Body of pancreas (tissue), 4 donors: Measurements from ENCODE around the gene CCR6. TPM values are rescaled to one million over a fixed set of nuclear protein-coding genes. Genes with fewer than 3 reads are reported as not detected.

ENCODE experiments used
- ATAC-seq: fragments of 150-250 bp; one replicate; pipeline ENCODE4 v1.9.1; 2016
- DNase-seq, 4 donors: peaks; one replicate each; pipeline ENCODE4 v3.0.0-alpha.2; 2019
- H3K27ac ChIP-seq, 4 donors: fragments of 200-600 bp; sonication (generic); 1 replicate in 3 of 4; 2 replicates in 1 of 4; pipeline versions ENCODE4 v1.5.1 to v1.6.1; 2016 to 2019; ENCODE audit warnings: mild to moderate bottlenecking in 1 of 4, mixed read lengths in 1 of 4, moderate library complexity in 1 of 4
- H3K27me3 ChIP-seq, 2 donors: fragments of 200-600 bp; sonication (generic); one replicate each; pipeline ENCODE4 v1.6.0; 2016; ENCODE audit warnings: mild to moderate bottlenecking in 1 of 2
- H3K36me3 ChIP-seq, 2 donors: fragments of 200-600 bp; sonication (generic); replicated peaks in 1 of 2; 2 replicates each; pipeline ENCODE4 v1.5.1; 2016; ENCODE audit warnings: low read depth in 2 of 2; ENCODE audit not compliant: insufficient read depth in 1 of 2
- H3K4me1 ChIP-seq: fragments of 200-600 bp; sonication (generic); one replicate; pipeline ENCODE4 v1.6.0; 2016
- H3K4me3 ChIP-seq, 2 donors: fragments of 200-600 bp; sonication (generic); 1 replicate in 1 of 2; 2 replicates in 1 of 2; pipeline ENCODE4 v1.5.1; 2016 to 2019
- H3K9me3 ChIP-seq, 3 donors: fragments of 200-600 bp; sonication (generic); 1 replicate in 2 of 3; 2 replicates in 1 of 3; pipeline ENCODE4 v1.5.1; 2016
- CTCF ChIP-seq, 7 experiments: fragments of 450-650 bp in 4 of 7; fragments of 200-600 bp in 3 of 7; sonication (generic) in 3 of 7; IDR thresholded peaks; one replicate each; pipeline ENCODE4 v1.5.1; 2016 to 2019; ENCODE audit warnings: antibody characterized with exemption in 7 of 7
- POLR2A ChIP-seq, 3 donors: fragments of 450-650 bp; IDR thresholded peaks; one replicate each; pipeline ENCODE4 v1.6.1; 2016; ENCODE audit warnings: antibody characterized with exemption in 3 of 3, mild to moderate bottlenecking in 2 of 3
- WGBS, 2 donors: methylation state at CpG; one replicate each; pipeline ENCODE4 v1.1.5; 2017; 5-methylcytosine and 5-hydroxymethylcytosine counted together
- intact Hi-C: fragments of 100-400 bp; cut with DNase I; formaldehyde crosslinking; loops from one replicate; pipeline ENCODE4 v1.15.1; 2023
- total RNA-seq, 2 donors: library from RNA; depleted of rRNA; stranded (reverse); fragments of >200 nt; gene quantifications; one replicate each; pipeline ENCODE4 v1.1.0, GENCODE V29; 2016

CCR6 gene
- total RNA-seq, 2 donors from 2014 or later: not detected

DNA sequence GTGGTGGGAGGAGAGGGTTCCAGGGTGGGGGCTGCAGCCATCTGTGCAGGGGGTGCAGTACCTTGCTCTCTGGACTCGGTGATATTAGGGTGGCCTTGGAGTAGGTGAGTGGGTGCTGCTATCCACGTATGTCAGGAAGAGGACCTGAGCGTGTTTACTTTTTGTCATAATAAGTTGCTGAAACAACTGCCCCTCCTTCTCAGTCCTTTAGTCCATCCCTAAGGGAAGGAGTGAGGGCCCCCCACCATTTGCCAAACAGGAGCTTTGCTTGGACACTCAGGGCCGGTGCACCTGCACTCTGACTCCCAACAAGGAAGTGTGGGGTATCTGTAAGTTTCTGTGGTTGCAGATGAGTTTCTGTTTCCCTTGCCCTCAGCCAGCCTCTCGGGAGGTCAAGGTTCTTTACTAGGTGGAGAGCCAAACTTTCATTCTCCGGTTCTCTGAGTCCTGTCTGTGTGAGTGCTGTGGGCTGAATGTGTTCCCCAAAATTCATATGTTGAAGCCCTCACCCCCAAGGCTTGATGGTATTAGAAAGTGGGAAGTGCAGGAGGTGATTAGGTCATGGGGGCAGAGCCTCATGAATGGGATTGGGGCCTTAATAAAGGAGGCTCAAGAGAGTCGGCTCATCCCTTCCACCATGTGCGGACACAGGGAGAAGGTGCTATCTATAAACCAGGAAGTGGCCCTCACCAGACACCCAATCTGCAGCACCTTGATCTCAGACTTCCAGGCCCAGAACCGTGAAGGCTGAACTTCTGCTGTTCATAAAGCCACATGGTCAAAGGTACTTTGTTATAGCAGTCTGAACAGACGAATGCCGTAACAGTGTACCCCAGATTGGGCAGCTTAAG lies 19.6 kb upstream of the CCR6 start:
- intact Hi-C loops: no loop called here
- no peak for ATAC-seq

DNA sequence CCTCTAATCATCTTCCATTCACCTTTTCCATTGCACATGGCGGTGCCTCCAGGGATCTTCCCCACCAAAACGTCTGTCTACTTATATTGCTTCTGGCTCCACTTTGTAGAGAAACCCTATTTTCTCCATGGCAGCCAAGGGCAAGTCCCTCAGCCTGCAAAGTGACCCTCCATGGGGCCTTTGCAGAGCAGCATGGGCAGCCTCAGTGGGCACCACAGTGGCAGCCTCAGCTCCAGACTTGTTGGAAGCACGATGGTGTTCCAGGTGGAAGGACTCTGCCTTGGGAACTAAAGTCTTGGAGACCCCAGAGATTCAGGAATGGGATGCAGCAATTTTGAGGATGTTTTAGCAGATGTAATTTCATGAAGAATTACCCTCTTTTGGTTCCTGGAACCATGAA lies 18.5 kb upstream of the CCR6 start:
- WGBS, 2 donors: 79 to 85% methylated on average over 3 of the region's 3 CpGs
- Histone ChIP-seq H3K4me3 (no peak overlapping the region), H3K27me3 (no peaks in the 10 kb centered on the region), H3K27ac (no peak overlapping the region), H3K4me1 (no peaks in the 10 kb centered on the region), H3K36me3 (no peaks in the 10 kb centered on the region), H3K9me3 (no peaks in the 10 kb centered on the region)
- DNase-seq (no peak), ATAC-seq (no peak)
- no peak for TF ChIP-seq CTCF (IDR thresholded peaks at IDR 0.05)
- intact Hi-C loops: no loop called here

More for the DNA sequence above, 19.6 kb upstream of the CCR6 start:
- no peak for DNase-seq
- 76 to 82% methylated on average over 10 to 11 of the region's 11 CpGs for WGBS, 2 donors
- H3K4me1 ChIP-seq: no peaks in the 10 kb centered on the region
- H3K27ac ChIP-seq: no peak overlapping the region
- no peaks in the 10 kb centered on the region for H3K9me3 ChIP-seq
- H3K36me3 ChIP-seq: no peaks in the 10 kb centered on the region
- H3K27me3 ChIP-seq: no peaks in the 10 kb centered on the region
- no peak overlapping the region for H3K4me3 ChIP-seq
- no peak for TF ChIP-seq POLR2A (IDR thresholded peaks at IDR 0.05)
- no peak for TF ChIP-seq CTCF (IDR thresholded peaks at IDR 0.05)

DNA sequence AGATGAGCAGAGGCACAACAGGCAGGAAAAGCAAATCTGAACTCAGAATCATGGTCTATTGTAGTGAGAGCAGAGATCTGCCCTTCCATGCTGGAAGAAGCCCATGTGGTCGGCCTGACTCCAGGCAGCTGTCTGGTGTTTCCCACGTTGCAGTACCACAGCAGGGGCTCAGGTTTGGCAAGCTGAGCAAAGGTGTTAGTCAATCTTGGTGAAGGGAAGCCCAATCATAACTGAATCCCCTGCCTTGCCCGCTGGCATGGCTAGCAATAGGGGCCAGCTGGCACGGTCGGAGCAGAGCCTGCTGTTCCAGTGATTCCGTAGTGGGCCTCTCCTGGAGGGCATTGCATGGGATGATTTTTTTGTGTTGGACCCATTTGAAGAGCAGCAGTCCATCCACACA lies 17.8 kb upstream of the CCR6 start:
- 82 to 86% methylated on average over 6 of the region's 6 CpGs for WGBS, 2 donors
- Histone ChIP-seq H3K27ac (no peak overlapping the region), H3K4me3 (no peak overlapping the region), H3K36me3 (no peaks in the 10 kb centered on the region), H3K9me3 (no peaks in the 10 kb centered on the region), H3K4me1 (no peaks in the 10 kb centered on the region), H3K27me3 (no peaks in the 10 kb centered on the region)
- no peak for DNase-seq
- intact Hi-C loops: no loop called here
- no peak for ATAC-seq
- TF ChIP-seq CTCF (IDR thresholded peaks at IDR 0.05) (no peak), POLR2A (IDR thresholded peaks at IDR 0.05) (no peak)

DNA sequence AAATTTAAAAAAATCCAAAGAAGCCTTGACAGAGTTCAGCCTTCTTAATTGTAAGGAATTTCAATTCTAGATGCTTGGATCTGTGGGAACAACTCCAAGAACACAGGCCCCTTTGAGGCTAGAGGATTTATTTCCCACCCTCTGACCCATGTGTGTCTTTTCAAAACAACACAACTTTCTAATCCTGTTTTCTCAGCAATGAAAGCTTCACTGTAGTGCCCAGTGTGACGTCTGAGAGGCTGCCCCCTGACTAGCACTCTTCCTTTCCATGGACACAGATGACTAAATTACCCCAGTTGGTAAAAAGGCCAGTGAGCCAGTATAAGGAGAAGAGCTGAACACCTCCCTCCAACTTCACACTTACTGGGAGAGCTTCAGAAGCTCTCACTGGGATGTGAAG lies 16.5 kb upstream of the CCR6 start:
- H3K27me3 ChIP-seq: no peaks in the 10 kb centered on the region
- intact Hi-C loops: no loop called here
- ATAC-seq (no peak), DNase-seq (no peak)
- 25 to 65% methylated on average over 1 of the region's 1 CpG for WGBS, 2 donors
- no peak overlapping the region for H3K27ac ChIP-seq
- no peaks in the 10 kb centered on the region for H3K4me1 ChIP-seq
- no peak for TF ChIP-seq POLR2A (IDR thresholded peaks at IDR 0.05)
- H3K9me3 ChIP-seq: no peaks in the 10 kb centered on the region
- no peak overlapping the region for H3K4me3 ChIP-seq
- no peaks in the 10 kb centered on the region for H3K36me3 ChIP-seq

DNA sequence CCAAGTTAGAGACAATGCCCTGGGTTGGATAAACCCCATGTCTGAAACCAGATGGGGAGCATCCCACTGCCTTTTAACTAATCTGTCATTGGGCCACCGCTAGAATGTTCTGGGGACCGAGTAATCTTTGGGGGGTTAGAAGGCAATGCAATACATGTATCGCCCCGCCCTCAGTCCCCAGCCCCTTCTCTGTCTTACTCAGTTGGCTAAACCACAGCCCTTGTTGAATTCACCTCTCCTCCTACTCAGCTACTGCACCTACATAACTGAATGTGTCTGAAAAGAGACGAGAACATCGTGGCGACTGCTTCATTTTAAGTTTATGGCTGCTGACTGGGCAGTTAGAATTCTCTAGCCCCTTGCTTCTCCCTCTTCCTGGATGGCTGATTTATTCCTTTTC lies 15.1 kb upstream of the CCR6 start:
- intact Hi-C loops: no loop called here
- DNase-seq: no peak
- no peak overlapping the region for H3K27ac ChIP-seq
- no peaks in the 10 kb centered on the region for H3K27me3 ChIP-seq
- H3K4me3 ChIP-seq: no peak overlapping the region
- H3K4me1 ChIP-seq: no peaks in the 10 kb centered on the region
- 70 to 81% methylated on average over 7 of the region's 7 CpGs for WGBS, 2 donors
- TF ChIP-seq POLR2A (IDR thresholded peaks at IDR 0.05): no peak
- no peak for ATAC-seq
- H3K36me3 ChIP-seq: no peaks in the 10 kb centered on the region
- H3K9me3 ChIP-seq: no peaks in the 10 kb centered on the region

GRCh38 chr6:167108278-167108677 lies 14.6 kb upstream of the CCR6 start:
- H3K27ac ChIP-seq: no peak overlapping the region
- no peak for TF ChIP-seq POLR2A (IDR thresholded peaks at IDR 0.05)
- TF ChIP-seq CTCF (IDR thresholded peaks at IDR 0.05): no peak
- intact Hi-C loops: no loop called here
- no peaks in the 10 kb centered on the region for H3K4me1 ChIP-seq
- no peaks in the 10 kb centered on the region for H3K27me3 ChIP-seq
- H3K9me3 ChIP-seq: no peaks in the 10 kb centered on the region
- ATAC-seq: no peak
- no peaks in the 10 kb centered on the region for H3K36me3 ChIP-seq
- WGBS, 2 donors: 55 to 61% methylated on average over 5 of the region's 5 CpGs
- no peak overlapping the region for H3K4me3 ChIP-seq
- DNase-seq: no peak
